Keratinocyte (primary cell): ENCODE results near the gene GRB10.

Source experiments
- EZH2 ChIP-seq: IDR thresholded peaks from one replicate; pipeline ENCODE4 v1.6.1; 2012; ENCODE audit warnings: inconsistent platforms, mild to moderate bottlenecking, low read length, moderate library complexity
- TF ChIP-seq, protein P1 (sequence below), 3 experiments: IDR thresholded peaks in 1 of 3; conservative IDR thresholded peaks in 1 of 3; optimal IDR thresholded peaks in 1 of 3; 2 replicates in 2 of 3; 3 replicates in 1 of 3; pipeline versions ENCODE3 to v1.5.1; 2011; ENCODE audit warnings: low read length in 3 of 3, mild to moderate bottlenecking in 3 of 3, moderate library complexity in 2 of 3, control low read depth in 1 of 3, inconsistent platforms in 1 of 3; ENCODE audit not compliant: insufficient read depth in 2 of 3; ENCODE audit errors: extremely low read depth in 1 of 3

DNA sequence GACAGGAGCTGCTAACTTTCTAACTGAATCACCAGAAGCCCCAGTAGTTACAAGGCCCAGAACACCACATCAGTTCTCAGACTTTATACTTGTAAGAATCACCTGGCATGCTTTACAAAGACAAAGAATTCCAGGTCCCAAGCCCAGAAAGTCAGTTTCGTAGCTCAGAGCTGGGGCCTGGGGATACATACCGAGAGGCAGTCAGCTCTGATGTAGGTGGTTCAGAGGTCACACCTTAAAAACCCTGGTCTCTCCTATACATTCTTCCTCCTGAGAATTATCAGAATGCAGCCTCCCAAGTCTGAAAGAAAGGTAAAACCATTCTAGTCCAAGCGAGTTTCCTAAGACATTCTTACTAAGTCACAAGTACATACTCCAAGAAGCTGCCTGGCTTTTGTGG lies 2.3 kb downstream of the GRB10 start:
- TF ChIP-seq, protein P1, sequence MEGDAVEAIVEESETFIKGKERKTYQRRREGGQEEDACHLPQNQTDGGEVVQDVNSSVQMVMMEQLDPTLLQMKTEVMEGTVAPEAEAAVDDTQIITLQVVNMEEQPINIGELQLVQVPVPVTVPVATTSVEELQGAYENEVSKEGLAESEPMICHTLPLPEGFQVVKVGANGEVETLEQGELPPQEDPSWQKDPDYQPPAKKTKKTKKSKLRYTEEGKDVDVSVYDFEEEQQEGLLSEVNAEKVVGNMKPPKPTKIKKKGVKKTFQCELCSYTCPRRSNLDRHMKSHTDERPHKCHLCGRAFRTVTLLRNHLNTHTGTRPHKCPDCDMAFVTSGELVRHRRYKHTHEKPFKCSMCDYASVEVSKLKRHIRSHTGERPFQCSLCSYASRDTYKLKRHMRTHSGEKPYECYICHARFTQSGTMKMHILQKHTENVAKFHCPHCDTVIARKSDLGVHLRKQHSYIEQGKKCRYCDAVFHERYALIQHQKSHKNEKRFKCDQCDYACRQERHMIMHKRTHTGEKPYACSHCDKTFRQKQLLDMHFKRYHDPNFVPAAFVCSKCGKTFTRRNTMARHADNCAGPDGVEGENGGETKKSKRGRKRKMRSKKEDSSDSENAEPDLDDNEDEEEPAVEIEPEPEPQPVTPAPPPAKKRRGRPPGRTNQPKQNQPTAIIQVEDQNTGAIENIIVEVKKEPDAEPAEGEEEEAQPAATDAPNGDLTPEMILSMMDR (optimal IDR thresholded peaks at IDR 0.05 in 1 of 3, IDR thresholded peaks at IDR 0.05 in 1 of 3, conservative IDR thresholded peaks at IDR 0.05 in 1 of 3; ENCODE audit: extremely low read depth in 1 of 3, insufficient read depth in 2 of 3, low read length in 3 of 3), result no peak
- TF ChIP-seq EZH2, result no peak
